Stimulated activated naive B cell treated with anti-CD40 and anti-IgM and Interleukin-4, amounts not matched to agents 10 μg/mL and 1 μg/mL and 100 μg/mL, for 72 hours (primary cell): ENCODE data around the gene SORCS2.

Source experiments
- ATAC-seq, 2 donors: fragments of 150-1000 bp; cut with Tn5 transposase; replicated peaks; 2 replicates each; pipeline ENCODE4 v1.10.0; 2021; ENCODE audit warnings: moderate library complexity in 1 of 2
- DNase-seq: peaks from one replicate; pipeline ENCODE4 v3.0.0; 2021
- H3K27ac Mint-ChIP-seq: one replicate; pipeline ENCODE4 v1.8.0; 2022; ENCODE audit warnings: mild to moderate bottlenecking, mixed read lengths
- H3K27me3 Mint-ChIP-seq, 2 donors: one replicate each; pipeline ENCODE4 v1.8.0; 2022; ENCODE audit warnings: mixed read lengths in 2 of 2
- H3K36me3 Mint-ChIP-seq, 2 donors: one replicate each; pipeline ENCODE4 v1.8.0; 2022; ENCODE audit warnings: mixed read lengths in 2 of 2, mild to moderate bottlenecking in 1 of 2
- H3K4me1 Mint-ChIP-seq, 2 donors: one replicate each; pipeline ENCODE4 v1.8.0; 2022; ENCODE audit warnings: mixed read lengths in 2 of 2, mild to moderate bottlenecking in 1 of 2
- H3K4me3 Mint-ChIP-seq, 2 donors: one replicate each; pipeline ENCODE4 v1.8.0; 2022; ENCODE audit warnings: mild to moderate bottlenecking in 2 of 2, mixed read lengths in 2 of 2, moderate library complexity in 1 of 2
- H3K9me3 Mint-ChIP-seq, 2 donors: one replicate each; pipeline ENCODE4 v1.8.0; 2022; ENCODE audit warnings: mixed read lengths in 2 of 2, mild to moderate bottlenecking in 1 of 2

SORCS2 gene

GRCh38 chr4:7540654-7541413 is 348.5 kb downstream of the SORCS2 start:
- ATAC-seq (no peak), DNase-seq (no peak)
- Mint-ChIP-seq H3K27me3 (no peaks in the 10 kb centered on the region), H3K9me3 (peaks cover 7 to 13% of the 10 kb centered on the region in 2 donors), H3K27ac (no peak overlapping the region), H3K4me1 (no peaks in the 10 kb centered on the region), H3K36me3 (no peaks in the 10 kb centered on the region), H3K4me3 (no peak overlapping the region)

DNA sequence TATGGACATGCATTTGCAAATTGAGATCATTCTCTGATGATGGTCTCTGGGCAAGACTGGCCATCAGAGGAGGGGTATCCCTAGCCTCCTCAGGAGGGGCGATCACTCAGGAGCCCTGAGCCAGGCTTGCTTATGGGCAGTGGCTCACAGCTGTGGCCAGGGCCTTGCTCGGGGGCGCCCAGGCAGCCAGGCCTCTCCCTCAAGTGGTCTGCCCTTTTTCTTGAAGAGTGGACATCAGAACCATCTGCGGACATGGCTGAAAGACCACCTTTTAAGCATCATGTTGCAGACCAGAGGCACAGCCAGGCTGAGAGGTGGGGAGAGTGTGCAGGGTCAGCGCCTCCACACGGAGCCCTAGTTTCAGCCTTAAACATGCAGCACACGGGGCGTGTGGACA is 349.1 kb downstream of the SORCS2 start:
- Mint-ChIP-seq H3K27ac (no peak overlapping the region), H3K4me1 (no peaks in the 10 kb centered on the region), H3K9me3 (peaks cover 7 to 13% of the 10 kb centered on the region in 2 donors), H3K4me3 (no peak overlapping the region), H3K27me3 (no peaks in the 10 kb centered on the region), H3K36me3 (no peaks in the 10 kb centered on the region)
- no peak for DNase-seq
- no peak for ATAC-seq

- ATAC-seq (no peak), DNase-seq (no peak)
- Mint-ChIP-seq H3K27ac (peak overlapping the region; percentile 67), H3K36me3 (no peaks in the 10 kb centered on the region), H3K9me3 (peaks cover 7 to 13% of the 10 kb centered on the region in 2 donors), H3K27me3 (peaks cover 0 to 3% of the 10 kb centered on the region in 2 donors), H3K4me1 (no peaks in the 10 kb centered on the region), H3K4me3 (no peak overlapping the region)
Observed at GRCh38 chr4:7542781-7543180, 350.4 kb downstream of the SORCS2 start.

DNA sequence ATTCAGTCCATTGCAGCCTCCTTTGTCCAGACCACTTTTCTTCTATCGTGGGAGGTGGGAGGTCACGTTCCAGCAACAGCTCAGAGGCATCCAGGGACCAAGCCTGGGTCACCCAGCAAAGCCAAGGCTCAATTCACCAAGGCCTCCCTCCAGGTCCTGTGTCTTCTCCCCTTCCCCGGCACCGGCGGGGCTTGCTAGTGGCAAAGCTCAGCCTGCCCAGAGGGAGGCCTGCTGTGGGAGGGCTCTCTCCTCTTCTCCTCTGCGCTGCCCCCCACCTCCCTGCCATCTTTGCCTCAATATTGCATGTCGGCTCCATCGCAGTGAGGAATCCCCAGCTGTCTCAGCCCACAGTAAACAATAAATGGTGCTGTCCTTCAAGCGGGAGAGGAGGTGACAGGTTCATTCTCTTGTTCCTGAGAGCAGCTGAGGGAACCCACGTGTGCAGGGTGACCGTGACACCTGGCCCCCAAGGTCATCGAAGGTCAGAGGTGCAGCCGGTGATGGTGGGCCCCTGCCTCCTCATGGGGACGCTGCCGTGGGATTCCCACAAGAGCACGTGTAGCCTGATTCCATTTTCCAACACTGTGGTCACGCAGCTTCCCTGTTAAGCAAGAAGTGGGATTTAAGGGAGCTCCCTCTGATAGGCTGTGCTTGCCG is 353.9 kb downstream of the SORCS2 start:
- H3K27ac Mint-ChIP-seq = no peak overlapping the region
- ATAC-seq (no peak), DNase-seq (no peak)
- no peaks in the 10 kb centered on the region for H3K4me1 Mint-ChIP-seq
- no peaks in the 10 kb centered on the region for H3K36me3 Mint-ChIP-seq
- H3K9me3 Mint-ChIP-seq = peaks cover 9 to 13% of the 10 kb centered on the region in 2 donors
- peaks cover 3 to 6% of the 10 kb centered on the region in 2 donors for H3K27me3 Mint-ChIP-seq
- H3K4me3 Mint-ChIP-seq = no peak overlapping the region

- Mint-ChIP-seq H3K27me3 (peaks cover 3 to 6% of the 10 kb centered on the region in 2 donors), H3K9me3 (peaks cover 9 to 14% of the 10 kb centered on the region in 2 donors), H3K4me3 (no peak overlapping the region), H3K27ac (no peak overlapping the region), H3K4me1 (no peaks in the 10 kb centered on the region), H3K36me3 (no peaks in the 10 kb centered on the region)
- no peak for ATAC-seq
- DNase-seq = no peak
Observed at GRCh38 chr4:7546809-7547367, 354.6 kb downstream of the SORCS2 start.

GRCh38 chr4:7547368-7548040 is 355.2 kb downstream of the SORCS2 start:
- H3K27me3 Mint-ChIP-seq = peaks cover 3 to 6% of the 10 kb centered on the region in 2 donors
- H3K9me3 Mint-ChIP-seq = peaks cover 13 to 18% of the 10 kb centered on the region in 2 donors
- H3K4me1 Mint-ChIP-seq = no peaks in the 10 kb centered on the region

GRCh38 chr4:7549866-7550265 is 357.5 kb downstream of the SORCS2 start:
- Mint-ChIP-seq H3K27me3 (peaks cover 3 to 6% of the 10 kb centered on the region in 2 donors), H3K27ac (no peak overlapping the region), H3K36me3 (peaks cover 9 to 16% of the 10 kb centered on the region in 2 donors), H3K4me3 (no peak overlapping the region), H3K9me3 (peaks cover 25 to 34% of the 10 kb centered on the region in 2 donors), H3K4me1 (no peaks in the 10 kb centered on the region)
- ATAC-seq (no peak), DNase-seq (no peak)

More at GRCh38 chr4:7547368-7548040, 355.2 kb downstream of the SORCS2 start:
- peaks cover under 1% of the 10 kb centered on the region in 2 donors for H3K36me3 Mint-ChIP-seq
- no peak for DNase-seq
- ATAC-seq = no peak
- no peak overlapping the region for H3K4me3 Mint-ChIP-seq
- H3K27ac Mint-ChIP-seq = no peak overlapping the region

GRCh38 chr4:7552466-7552865 is 360.1 kb downstream of the SORCS2 start:
- no peak for ATAC-seq
- no peak for DNase-seq
- Mint-ChIP-seq H3K27ac (no peak overlapping the region), H3K36me3 (peaks cover 9 to 16% of the 10 kb centered on the region in 2 donors), H3K27me3 (peaks cover 3 to 6% of the 10 kb centered on the region in 2 donors), H3K9me3 (peaks cover 40 to 45% of the 10 kb centered on the region in 2 donors), H3K4me1 (no peaks in the 10 kb centered on the region), H3K4me3 (no peak overlapping the region)

DNA sequence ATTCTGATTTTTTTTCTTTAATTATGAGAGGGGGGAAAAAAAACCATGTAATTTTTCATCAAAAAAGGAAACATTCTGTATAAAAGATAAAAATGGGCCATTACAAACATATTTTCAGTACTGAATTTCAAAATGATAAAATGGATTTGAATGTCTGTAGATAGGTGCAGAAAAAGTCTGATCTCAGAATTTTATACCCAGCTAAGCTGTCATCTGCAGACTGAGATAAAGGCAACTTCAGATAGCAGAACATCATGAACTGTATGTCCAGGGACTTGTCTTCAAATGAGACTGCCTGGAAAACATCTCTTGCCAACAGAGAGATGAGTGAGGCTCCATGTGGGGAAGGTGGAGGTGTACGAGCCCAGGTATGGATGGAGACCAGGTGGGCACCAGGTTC is 360.9 kb downstream of the SORCS2 start:
- ATAC-seq (no peak), DNase-seq (no peak)
- Mint-ChIP-seq H3K36me3 (peaks cover 9 to 16% of the 10 kb centered on the region in 2 donors), H3K27me3 (peaks cover 0 to 6% of the 10 kb centered on the region in 2 donors), H3K4me3 (no peak overlapping the region), H3K9me3 (peaks cover 43 to 48% of the 10 kb centered on the region in 2 donors), H3K27ac (no peak overlapping the region), H3K4me1 (no peaks in the 10 kb centered on the region)

DNA sequence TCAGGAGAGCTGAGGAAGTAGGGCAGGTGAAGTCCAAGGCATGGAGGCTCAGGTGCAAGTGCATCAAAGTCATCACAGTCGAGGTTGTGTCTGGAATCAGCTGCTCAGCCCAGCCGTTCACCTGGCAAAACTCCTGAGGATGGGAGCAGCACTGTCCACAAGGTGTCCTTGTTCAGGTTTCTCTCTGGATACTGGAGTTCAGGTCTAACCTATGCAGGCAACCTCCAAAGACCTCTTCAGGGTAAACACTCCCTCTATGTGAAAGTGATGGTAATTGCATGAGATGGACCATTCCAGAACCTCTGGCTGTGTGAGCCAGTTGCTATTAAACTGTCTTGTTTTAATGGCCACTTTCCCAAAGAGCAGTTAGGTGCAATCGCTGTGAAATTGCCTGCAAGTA is 362.6 kb downstream of the SORCS2 start:
- Mint-ChIP-seq H3K36me3 (peaks cover 9 to 16% of the 10 kb centered on the region in 2 donors), H3K4me3 (no peak overlapping the region), H3K9me3 (peaks cover 43% of the 10 kb centered on the region in 2 donors), H3K27ac (no peak overlapping the region), H3K27me3 (no peaks in the 10 kb centered on the region), H3K4me1 (no peaks in the 10 kb centered on the region)
- ATAC-seq (no peak), DNase-seq (no peak)

DNA sequence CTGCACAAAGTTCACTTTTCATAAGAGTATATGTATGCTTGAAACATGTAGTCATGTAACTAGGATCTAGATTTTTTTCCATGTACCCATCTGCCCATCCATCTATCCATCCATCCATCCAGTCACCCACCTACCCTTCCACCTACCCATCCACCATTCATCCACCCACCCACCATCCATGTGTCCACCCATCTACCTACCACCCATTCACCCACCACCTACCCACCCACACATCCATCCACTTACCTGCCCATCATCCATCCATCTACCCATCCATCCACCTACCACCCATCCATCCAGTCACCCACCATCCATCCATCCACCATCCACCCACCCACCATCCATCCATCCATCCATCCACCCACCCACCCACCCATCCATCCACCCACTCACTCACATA is 364.2 kb downstream of the SORCS2 start:
- Mint-ChIP-seq H3K27ac (no peak overlapping the region), H3K9me3 (peaks cover 39 to 43% of the 10 kb centered on the region in 2 donors)

DNA sequence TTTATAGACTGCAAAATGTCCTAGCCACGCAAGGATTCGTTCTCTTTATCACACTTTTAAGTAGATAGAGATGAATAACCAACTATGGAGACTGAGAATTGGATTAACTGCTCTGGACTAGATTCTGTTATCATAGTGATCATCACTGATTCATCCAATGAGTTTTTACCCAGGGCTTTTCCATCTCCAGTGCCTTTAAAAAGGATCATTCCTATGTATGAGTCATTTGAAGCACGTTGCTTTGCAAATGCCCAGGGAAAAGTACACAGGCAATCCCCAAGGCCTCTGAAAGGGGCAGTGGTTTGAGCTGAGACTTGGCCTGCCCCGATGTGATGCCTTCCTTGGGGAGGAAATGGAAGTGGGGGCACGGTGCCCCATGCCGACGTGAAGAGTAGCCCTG is 365.1 kb downstream of the SORCS2 start:
- H3K9me3 Mint-ChIP-seq = peaks cover 36 to 40% of the 10 kb centered on the region in 2 donors
- H3K4me1 Mint-ChIP-seq = no peaks in the 10 kb centered on the region
- ATAC-seq = no peak
- peaks cover 9 to 16% of the 10 kb centered on the region in 2 donors for H3K36me3 Mint-ChIP-seq
- H3K27me3 Mint-ChIP-seq = no peaks in the 10 kb centered on the region
- H3K27ac Mint-ChIP-seq = no peak overlapping the region
- DNase-seq = no peak
- no peak overlapping the region for H3K4me3 Mint-ChIP-seq

More for the DNA sequence above, 364.2 kb downstream of the SORCS2 start:
- H3K4me3 Mint-ChIP-seq = no peak overlapping the region
- peaks cover 9 to 16% of the 10 kb centered on the region in 2 donors for H3K36me3 Mint-ChIP-seq
- ATAC-seq (no peak), DNase-seq (no peak)
- H3K4me1 Mint-ChIP-seq = no peaks in the 10 kb centered on the region
- H3K27me3 Mint-ChIP-seq = no peaks in the 10 kb centered on the region

DNA sequence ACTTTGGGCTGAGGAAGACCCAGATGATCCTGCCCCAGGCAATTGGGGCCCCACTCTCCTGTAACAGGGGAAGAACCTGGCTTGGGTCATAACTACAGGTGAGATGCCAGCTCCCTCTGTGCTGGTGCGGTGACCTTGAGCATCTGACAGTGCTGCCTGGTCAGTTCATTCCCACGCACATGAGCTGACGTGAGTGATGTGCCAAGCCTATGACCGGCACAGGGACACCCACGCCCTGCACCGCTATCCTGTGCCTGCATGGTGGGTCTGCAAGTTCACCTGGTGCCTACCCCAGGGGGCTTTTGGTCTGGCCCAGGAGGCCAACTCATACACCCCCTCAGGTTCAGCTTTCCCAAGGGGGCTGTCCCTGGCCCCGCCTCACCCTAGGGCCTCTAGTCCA is 366.1 kb downstream of the SORCS2 start:
- no peak overlapping the region for H3K4me3 Mint-ChIP-seq
- no peak for ATAC-seq
- H3K27me3 Mint-ChIP-seq = no peaks in the 10 kb centered on the region
- H3K4me1 Mint-ChIP-seq = no peaks in the 10 kb centered on the region
- no peak overlapping the region for H3K27ac Mint-ChIP-seq
- no peak for DNase-seq
- H3K9me3 Mint-ChIP-seq = peaks cover 27 to 31% of the 10 kb centered on the region in 2 donors
- peaks cover 3 to 9% of the 10 kb centered on the region in 2 donors for H3K36me3 Mint-ChIP-seq

DNA sequence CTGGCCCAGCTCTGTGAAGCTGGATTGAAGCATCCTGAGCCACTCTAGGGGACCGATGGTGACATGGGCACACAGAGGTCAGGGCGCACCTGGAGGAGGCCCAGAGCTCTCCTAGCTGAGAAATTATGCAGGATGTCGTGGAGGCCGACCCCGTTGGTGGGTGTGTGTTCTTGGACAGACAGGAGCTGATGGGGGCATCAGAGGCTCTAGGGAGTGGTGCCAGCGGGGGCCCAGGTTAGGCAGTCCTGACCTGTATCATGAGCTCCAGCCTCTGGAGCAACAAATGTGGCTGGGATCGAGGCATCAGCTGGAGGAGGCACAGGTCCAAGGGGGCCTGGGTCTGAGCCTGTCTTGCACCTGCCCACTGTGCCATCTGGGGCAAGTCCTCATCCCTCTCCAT is 367.0 kb downstream of the SORCS2 start:
- Mint-ChIP-seq H3K4me1 (no peaks in the 10 kb centered on the region), H3K27ac (no peak overlapping the region), H3K27me3 (no peaks in the 10 kb centered on the region), H3K4me3 (no peak overlapping the region), H3K9me3 (peaks cover 18 to 23% of the 10 kb centered on the region in 2 donors), H3K36me3 (peaks cover 3 to 4% of the 10 kb centered on the region in 2 donors)
- no peak for DNase-seq
- ATAC-seq = no peak
